Stimulated activated CD8-positive, alpha-beta memory T cell treated with anti-CD3 and anti-CD28 coated beads, Interleukin-15, amount 100 ng/mL, for 48 hours (primary cell): ENCODE measurements around the gene OPTC.
"Not testable (repeated sequence)": the region's sequence is repeated elsewhere in the genome, so short reads cannot be mapped to it uniquely, and the experiment has no call there.

Source experiments
- DNase-seq, 2 donors: peaks; one replicate each; pipeline ENCODE4 v3.0.0-alpha.2; 2020; ENCODE audit warnings: low read depth in 2 of 2

The OPTC gene

DNA sequence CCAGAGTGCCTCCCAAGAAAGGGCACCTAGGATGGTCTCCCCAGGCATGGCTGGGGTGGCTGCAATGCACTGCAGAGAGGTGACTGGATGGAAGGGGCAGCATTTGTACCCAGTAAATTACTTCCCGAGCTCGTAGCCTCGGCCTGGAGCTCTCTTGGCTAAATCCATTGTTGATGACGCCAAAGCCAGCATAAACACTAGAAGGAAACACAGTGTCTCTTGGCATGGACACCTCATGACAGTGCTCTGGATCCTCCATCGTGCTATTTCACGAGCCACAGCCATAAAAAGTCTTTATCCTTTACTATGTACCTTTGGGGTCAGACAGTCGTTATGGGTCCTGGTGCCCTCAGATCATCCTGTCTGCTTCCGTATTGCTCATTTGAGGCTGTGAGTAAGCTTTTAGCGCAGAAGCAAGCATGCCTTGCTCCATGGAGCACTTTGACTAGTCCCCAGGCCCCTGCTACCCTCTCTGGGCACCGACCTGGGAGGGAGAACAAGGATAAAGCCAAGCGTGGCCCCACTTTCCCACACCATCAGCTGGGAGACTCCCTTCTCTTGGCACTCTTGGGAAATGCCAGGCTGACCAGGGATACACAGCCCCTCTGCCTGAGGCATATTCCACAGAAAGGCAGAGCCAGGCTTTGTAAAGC lies 28.7 kb upstream of the OPTC start:
- DNase-seq = no peak

GRCh38 chr1:203465948-203466347 lies 28.0 kb upstream of the OPTC start:
- DNase-seq = no peak

GRCh38 chr1:203466906-203467549 lies 26.9 kb upstream of the OPTC start:
- DNase-seq = not testable (repeated sequence)

GRCh38 chr1:203467550-203467921 lies 26.4 kb upstream of the OPTC start:
- DNase-seq = no peak

GRCh38 chr1:203468326-203468725 lies 25.6 kb upstream of the OPTC start:
- no peak for DNase-seq

GRCh38 chr1:203470240-203470639 lies 23.7 kb upstream of the OPTC start:
- DNase-seq = no peak

- DNase-seq = no peak
Observed at GRCh38 chr1:203471841-203472240, 22.1 kb upstream of the OPTC start.

DNA sequence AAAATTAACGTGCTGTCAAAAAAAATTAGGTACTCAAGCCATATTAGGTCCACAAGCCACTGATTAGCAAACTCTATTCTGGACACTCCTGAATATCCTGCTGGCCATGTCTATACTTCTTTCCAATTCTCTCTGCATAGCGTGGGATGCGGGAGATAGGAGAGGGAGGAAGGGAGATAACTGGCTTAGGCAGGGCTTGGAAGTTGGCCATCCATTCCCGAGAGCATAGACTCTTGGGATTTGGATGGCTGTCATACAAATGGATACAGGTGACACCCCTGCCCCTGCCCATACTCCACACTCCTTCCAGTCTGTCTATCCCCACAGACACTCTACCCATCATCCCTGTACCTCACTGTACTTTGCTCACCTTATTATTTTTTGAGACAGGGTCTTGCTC lies 20.7 kb upstream of the OPTC start:
- DNase-seq = no peak

GRCh38 chr1:203473781-203474305 lies 20.1 kb upstream of the OPTC start:
- DNase-seq = no peak

DNA sequence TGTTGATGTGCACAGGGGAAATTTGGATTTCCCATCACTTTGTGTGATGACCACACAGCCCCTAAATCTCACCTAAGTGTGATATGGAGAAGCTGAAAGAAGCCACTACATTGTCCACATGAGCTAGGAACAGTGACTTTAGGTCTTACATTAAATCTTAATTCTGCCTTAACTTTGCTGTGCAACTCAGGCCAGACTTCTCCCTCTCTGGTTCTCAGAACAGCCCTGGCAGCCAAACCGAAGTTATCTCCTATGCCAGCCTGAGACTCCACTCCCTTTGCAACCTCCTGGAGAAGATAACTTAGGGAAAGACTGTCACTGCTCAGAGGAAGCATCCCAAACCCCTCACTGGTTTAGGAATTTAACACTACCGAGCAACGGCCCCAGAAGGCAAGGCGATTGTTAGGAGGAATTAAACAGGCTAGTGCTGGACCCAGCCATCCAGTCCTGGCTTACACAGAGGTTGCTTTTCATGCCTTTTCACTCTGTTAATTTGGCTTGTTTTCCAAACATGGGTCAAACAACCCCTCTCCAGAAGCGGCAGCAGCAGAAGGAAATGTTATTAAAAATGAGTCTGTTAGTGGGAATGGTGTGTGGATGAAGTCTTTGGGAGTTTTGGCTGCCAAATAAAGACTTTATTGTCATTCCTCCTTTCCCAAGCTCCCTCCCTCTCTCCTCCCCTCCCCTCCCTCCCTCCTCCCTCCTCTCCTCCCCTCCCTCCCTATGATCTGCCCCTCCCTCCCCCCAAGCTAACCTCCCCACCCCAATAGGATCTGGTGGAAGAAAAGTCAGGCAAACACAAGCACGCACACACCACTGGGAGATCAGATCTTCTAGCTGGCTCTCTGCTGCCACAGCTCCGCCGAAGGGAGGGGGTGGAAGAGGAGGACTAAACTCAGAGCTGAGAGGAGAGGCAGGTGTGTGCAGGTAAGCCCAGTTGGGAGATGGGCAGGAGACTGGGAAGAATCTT lies 18.7 kb upstream of the OPTC start, which contains the start of gene PRELP:
Gene PRELP (plus strand): TSS at position 795 of the 970 bp plus-strand sequence. CDS start 7,379 bp downstream, outside the sequence.
- no peak for DNase-seq

DNA sequence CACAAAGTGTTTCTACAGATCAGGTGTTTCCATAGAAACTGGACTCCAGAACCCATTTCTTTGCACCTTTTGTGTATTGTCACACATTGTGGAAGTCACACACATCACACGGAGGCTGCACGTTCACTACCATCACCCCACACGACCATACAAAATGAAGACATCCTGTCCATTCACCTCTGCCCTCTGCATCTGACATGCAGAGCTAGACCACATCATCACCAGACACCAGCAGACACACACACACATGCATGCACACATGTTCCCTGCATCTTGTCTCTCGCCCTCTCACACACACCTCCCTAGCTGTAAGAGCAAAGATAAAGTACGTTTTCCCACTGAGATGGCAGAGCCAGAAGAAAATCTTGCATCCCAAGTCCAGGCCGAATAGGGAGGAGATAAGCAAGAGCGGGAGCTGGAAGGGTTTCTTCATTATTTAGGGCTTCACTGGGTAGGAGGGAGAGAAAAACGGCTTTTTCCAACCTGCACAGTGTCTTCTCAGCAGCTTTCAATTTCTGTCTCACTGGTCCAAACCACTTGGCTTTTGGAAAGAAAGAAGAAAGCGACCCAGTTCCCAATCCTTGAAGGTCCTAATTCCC lies 17.6 kb upstream of the OPTC start:
- no peak for DNase-seq

DNA sequence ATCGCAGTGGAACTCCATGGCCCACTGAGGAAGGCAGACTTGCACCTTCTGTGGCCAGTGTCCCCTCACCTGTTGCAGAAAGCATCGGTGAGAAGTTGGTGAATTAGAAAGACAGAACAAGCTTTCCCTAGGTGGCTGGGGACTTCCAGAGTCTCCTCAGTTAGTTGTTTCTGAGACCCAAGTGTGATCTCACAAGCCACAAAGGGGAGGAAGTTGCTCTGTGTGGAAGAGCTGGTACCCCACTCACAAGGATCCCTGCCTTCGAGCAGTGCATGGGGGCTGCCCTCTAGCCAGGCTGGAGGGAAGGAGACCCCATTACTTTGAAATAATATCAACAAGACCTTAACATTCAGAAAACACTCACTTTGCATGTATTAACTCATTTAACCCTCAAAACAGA lies 16.2 kb upstream of the OPTC start:
- no peak for DNase-seq

GRCh38 chr1:203478231-203478630 lies 15.7 kb upstream of the OPTC start:
- DNase-seq = no peak

DNA sequence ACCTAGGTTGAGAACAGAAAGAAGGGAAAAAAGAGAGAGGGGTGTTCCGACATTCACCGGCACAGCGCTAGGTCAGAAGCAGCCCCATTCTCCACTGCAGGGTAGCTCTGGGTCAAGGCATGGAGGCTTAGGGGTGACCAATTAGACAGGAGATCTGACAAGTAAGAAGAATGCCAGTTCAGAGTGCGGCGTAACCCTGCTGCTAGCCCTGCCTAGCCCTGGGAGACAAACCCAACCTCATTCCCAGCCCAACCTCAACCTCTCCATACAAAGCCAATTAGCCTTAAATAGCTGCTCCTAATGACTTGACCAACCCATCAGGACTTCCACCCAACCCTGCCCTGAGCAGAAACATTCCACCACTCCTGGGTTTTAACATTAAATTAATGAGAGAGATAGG lies 15.0 kb upstream of the OPTC start:
- no peak for DNase-seq

- DNase-seq = no peak
Observed at GRCh38 chr1:203479646-203480045, 14.3 kb upstream of the OPTC start.

GRCh38 chr1:203480084-203480483 lies 13.9 kb upstream of the OPTC start:
- DNase-seq = no peak

DNA sequence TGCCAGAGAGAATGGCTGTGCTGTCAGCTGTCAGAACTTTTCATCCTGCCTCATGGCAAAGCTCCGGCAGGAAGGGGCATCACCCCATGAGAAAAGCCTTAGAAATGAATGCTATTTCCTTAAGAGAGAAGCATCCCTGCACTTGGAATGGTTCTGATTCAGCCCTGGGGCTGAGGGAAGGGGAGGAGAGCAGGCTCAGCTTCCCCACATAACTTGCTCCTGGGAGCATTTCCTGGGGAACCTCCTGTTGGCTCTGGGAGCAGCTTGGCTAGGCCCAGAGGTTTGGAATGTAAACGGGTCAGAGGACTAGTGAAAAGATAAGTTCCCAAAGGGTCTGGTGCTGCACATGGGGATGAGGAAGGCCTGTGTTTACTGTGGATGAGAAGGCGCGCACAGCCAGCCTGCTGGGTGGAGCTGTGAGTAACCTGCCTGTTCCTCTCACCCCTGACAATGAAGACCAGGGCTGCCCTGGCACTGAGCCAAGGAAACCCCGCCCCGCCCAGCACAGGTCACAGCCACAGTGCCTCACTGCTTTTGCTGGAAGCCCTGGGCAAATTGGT lies 13.3 kb upstream of the OPTC start:
- DNase-seq = peak; percentile 21 to 23

GRCh38 chr1:203481196-203481595 lies 12.8 kb upstream of the OPTC start:
- no peak for DNase-seq

- no peak for DNase-seq
Observed at GRCh38 chr1:203486618-203487370, 7.2 kb upstream of the OPTC start.

DNA sequence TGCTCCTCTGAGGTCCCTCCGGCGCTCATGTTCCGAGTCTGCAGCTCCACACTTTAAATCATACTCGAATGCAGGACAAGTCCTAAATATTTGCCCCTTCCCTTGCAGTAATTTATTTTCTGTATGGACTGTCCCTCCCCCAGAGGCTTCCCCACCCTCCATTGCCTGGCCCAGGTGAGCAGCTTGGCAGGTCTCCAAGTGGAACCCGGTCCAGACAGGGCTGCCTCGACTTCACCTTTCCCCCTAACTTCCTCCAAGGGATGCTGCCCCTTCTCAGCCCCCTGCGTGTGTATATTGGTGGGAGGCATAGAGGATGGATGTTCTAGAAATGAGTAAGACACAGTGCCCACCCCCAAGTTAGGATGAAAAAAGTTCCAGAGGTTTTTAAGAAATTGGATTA lies 5.4 kb upstream of the OPTC start:
- no peak for DNase-seq

DNA sequence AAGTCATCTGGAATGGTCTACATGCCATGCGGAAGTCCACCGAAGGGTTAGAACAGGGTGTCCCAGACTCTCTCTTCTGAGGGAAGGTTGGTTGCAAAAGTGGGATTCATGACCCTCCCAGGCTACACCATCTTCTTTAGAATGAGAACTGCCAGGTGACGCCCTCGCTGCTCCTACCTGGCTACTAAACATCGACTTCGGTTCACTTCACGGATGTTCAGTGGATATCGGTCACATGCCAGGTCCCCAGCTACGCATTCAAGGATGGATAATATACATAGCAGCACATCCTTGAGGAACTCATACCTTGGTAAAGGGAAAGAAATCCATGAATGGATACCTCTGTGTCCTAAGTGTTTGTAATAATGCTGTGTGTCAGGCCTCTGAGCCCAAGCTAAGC lies 3.3 kb upstream of the OPTC start:
- DNase-seq = no peak
